ENCODE results near the gene PTPRJ.
"Not testable (repeated sequence)": the region's sequence is repeated elsewhere in the genome, so short reads cannot be mapped to it uniquely, and the experiment has no call there.

- TF ChIP-seq, protein P1, sequence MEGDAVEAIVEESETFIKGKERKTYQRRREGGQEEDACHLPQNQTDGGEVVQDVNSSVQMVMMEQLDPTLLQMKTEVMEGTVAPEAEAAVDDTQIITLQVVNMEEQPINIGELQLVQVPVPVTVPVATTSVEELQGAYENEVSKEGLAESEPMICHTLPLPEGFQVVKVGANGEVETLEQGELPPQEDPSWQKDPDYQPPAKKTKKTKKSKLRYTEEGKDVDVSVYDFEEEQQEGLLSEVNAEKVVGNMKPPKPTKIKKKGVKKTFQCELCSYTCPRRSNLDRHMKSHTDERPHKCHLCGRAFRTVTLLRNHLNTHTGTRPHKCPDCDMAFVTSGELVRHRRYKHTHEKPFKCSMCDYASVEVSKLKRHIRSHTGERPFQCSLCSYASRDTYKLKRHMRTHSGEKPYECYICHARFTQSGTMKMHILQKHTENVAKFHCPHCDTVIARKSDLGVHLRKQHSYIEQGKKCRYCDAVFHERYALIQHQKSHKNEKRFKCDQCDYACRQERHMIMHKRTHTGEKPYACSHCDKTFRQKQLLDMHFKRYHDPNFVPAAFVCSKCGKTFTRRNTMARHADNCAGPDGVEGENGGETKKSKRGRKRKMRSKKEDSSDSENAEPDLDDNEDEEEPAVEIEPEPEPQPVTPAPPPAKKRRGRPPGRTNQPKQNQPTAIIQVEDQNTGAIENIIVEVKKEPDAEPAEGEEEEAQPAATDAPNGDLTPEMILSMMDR (conservative IDR thresholded peaks at IDR 0.05), result not testable (repeated sequence)
- not testable (repeated sequence) for TF ChIP-seq EZH2 (IDR thresholded peaks at IDR 0.05; ENCODE audit: low read depth)
Observed at GRCh38 chr11:47949001-47949675, 31.2 kb upstream of the PTPRJ start.

Data from PC-9 (cell line).